ENCODE data around the gene C16orf78. TPM values are rescaled to one million over a fixed set of nuclear protein-coding genes. Genes with fewer than 3 reads are reported as not detected.

The C16orf78 gene
- total and polyA plus RNA-seq, 2 of the 8 experiments (the other 6 are each of a cell fraction or from before 2014, with no cell fraction given), result not detected

DNA sequence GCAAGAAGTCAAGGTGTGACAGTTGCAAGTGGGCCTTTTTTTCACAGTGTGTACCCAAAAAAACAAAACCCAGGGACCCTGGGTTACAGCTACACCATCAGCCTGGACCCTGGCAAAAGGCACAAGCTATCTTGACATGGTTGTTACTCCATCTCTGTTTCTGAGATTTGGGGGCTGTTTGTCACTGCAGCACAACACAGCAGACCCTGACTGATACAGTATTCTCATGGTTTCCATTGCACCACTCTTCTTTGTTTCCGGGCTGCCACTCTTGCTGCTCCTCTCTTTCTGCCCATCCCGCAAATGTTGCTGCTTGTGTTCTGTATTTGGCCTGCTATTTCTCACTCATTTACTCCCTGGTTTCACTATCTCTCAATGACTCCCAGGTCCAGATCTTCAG, 55.2 kb downstream of the C16orf78 start:
- WGBS, 2 experiments (ENCODE audit: extremely low coverage in 1 of 2, insufficient coverage in 1 of 2, insufficient read length in 1 of 2, insufficient replicate concordance in 2 of 2, low coverage in 1 of 2, low lambda C conversion rate in 2 of 2, missing lambda C conversion rate in 1 of 2), result 85% methylated on average over 2 of the region's 2 CpGs; no CpG with 5 or more reads in 1 of the 2 experiments
- H3K18ac ChIP-seq (ENCODE audit: extremely low read depth, low read length), result no peak overlapping the region
- H3K56ac ChIP-seq (replicated peaks; ENCODE audit: insufficient read length, low read depth, low read length), result no peak overlapping the region
- H3K14ac ChIP-seq (ENCODE audit: insufficient read length), result no peak overlapping the region
- H3K27me3 ChIP-seq (replicated peaks in 1 of 4; ENCODE audit: control insufficient read depth in 3 of 4, extremely low read depth in 1 of 4, insufficient read depth in 3 of 4, low read length in 3 of 4), result no peaks in the 10 kb centered on the region; a peak in 1 of 7 replicates
- H3K4ac ChIP-seq (replicated peaks; ENCODE audit: insufficient read length, low read depth, low read length), result no peak overlapping the region
- no peak overlapping the region for H3K9ac ChIP-seq (replicated peaks in 1 of 4; ENCODE audit: extremely low read depth in 1 of 4, low read depth in 3 of 4, low read length in 3 of 4)
- ChIA-PET POLR2A (ENCODE audit: partially characterized antibody) (no interaction called here), CTCF (ENCODE audit: partially characterized antibody) (interaction anchor here (1.1 to 2.3 kb wide), 5 partner anchors 9 to 127 kb away, joined by 3 to 8 read pairs (median 3); no protein-coding TSS in a partner anchor)
- no peak overlapping the region for H2BK15ac ChIP-seq (ENCODE audit: low read length)
- H3K4me2 ChIP-seq (ENCODE audit: insufficient read depth in 1 of 2, low read depth in 2 of 2, low read length in 2 of 2), result no peak overlapping the region
- H3K4me3 ChIP-seq (ENCODE audit: extremely low read depth in 1 of 4, insufficient read depth in 2 of 4, low read depth in 3 of 4, low read length in 4 of 4), result no peak overlapping the region
- H3K23me2 ChIP-seq (ENCODE audit: low read depth, low read length), result no peaks in the 10 kb centered on the region; the same call in 1 of the 2 replicates
- no peak overlapping the region for H2BK12ac ChIP-seq (ENCODE audit: low read depth, low read length)
- H3K23ac ChIP-seq (ENCODE audit: insufficient read length), result no peak overlapping the region
- DNase-seq (ENCODE audit: low read depth in 1 of 2, low spot score in 2 of 2) (no peak), FAIRE-seq (no peak)
- H2BK20ac ChIP-seq (ENCODE audit: low read length), result no peak overlapping the region
- H2BK5ac ChIP-seq (ENCODE audit: low read depth, low read length), result no peak overlapping the region
- no peaks in the 10 kb centered on the region for H3K4me1 ChIP-seq (replicated peaks in 1 of 4; ENCODE audit: control insufficient read depth in 3 of 4, insufficient read depth in 4 of 4, low read length in 3 of 4)
- H4K8ac ChIP-seq (ENCODE audit: extremely low read depth, insufficient read depth, low read length), result no peak overlapping the region
- H2BK120ac ChIP-seq (replicated peaks; ENCODE audit: low read depth, low read length), result no peak overlapping the region
- H4K5ac ChIP-seq (ENCODE audit: insufficient read length, low read depth, low read length), result no peak overlapping the region
- H3K9me3 ChIP-seq (ENCODE audit: insufficient read depth in 2 of 2, low read depth in 1 of 2, low read length in 1 of 2), result peaks cover 2 to 4% of the 10 kb centered on the region in 2 experiments; a peak in 1 of 4 replicates
- H4K91ac ChIP-seq (replicated peaks; ENCODE audit: insufficient read length, low read length), result no peak overlapping the region
- no peaks in the 10 kb centered on the region for H4K20me1 ChIP-seq (replicated peaks in 1 of 2; ENCODE audit: control insufficient read depth in 1 of 2, insufficient read depth in 2 of 2, low read length in 2 of 2)
- no peak overlapping the region for H2AFZ ChIP-seq (ENCODE audit: low read length)
- H2AK5ac ChIP-seq (ENCODE audit: low read depth, low read length), result no peak overlapping the region
- no peaks in the 10 kb centered on the region for H3K79me1 ChIP-seq (ENCODE audit: low read depth, low read length)
- TF ChIP-seq ATF3 (IDR thresholded peaks at IDR 0.05; ENCODE audit: insufficient read depth, low read depth, low read length) (no peak), EP300 (IDR thresholded peaks at IDR 0.05; ENCODE audit: borderline replicate concordance in 1 of 2, low read depth in 2 of 2, low read length in 2 of 2) (no peak), BACH1 (IDR thresholded peaks at IDR 0.05; ENCODE audit: low read length) (no peak), EGR1 (IDR thresholded peaks at IDR 0.05; ENCODE audit: borderline replicate concordance, low read depth, low read length) (no peak), SP4 (IDR thresholded peaks at IDR 0.05; ENCODE audit: low read length) (no peak), PHF8 (conservative IDR thresholded peaks at IDR 0.05; ENCODE audit: low read depth, low read length) (no peak), JUND (IDR thresholded peaks at IDR 0.05; ENCODE audit: low read length) (no peak)
- TF ChIP-seq, protein P1, sequence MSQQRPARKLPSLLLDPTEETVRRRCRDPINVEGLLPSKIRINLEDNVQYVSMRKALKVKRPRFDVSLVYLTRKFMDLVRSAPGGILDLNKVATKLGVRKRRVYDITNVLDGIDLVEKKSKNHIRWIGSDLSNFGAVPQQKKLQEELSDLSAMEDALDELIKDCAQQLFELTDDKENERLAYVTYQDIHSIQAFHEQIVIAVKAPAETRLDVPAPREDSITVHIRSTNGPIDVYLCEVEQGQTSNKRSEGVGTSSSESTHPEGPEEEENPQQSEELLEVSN (IDR thresholded peaks at IDR 0.05), result no peak
- H3K27ac ChIP-seq (ENCODE audit: low read depth, low read length), result no peak overlapping the region
- no peaks in the 10 kb centered on the region for H3K79me2 ChIP-seq (ENCODE audit: control insufficient read depth in 1 of 2, insufficient read depth in 2 of 2, low read length in 2 of 2)
- no peaks in the 10 kb centered on the region for H3K36me3 ChIP-seq (ENCODE audit: control insufficient read depth in 2 of 4, insufficient read depth in 4 of 4, low read length in 3 of 4)
